B cell (primary cell): ENCODE results near the gene RASSF1. TPM values are rescaled to one million over a fixed set of nuclear protein-coding genes. Genes with fewer than 3 reads are reported as not detected.

ENCODE experiments used
- ATAC-seq: fragments of 200-7000 bp; cut with Tn5 transposase; one replicate; pipeline ENCODE4 v1.10.0; 2021; ENCODE audit warnings: low read depth, mild to moderate bottlenecking, moderate number of reproducible peaks, moderate library complexity
- CTCF ChIA-PET: fragments of 350-600 bp; sonication (Branson Sonifier 250); formaldehyde crosslinking; loops from one replicate; lab custom pipeline; 2021; ENCODE audit warnings: antibody characterized with exemption, inconsistent platforms; lab: Charles Lee
- POLR2A ChIA-PET: fragments of 350-600 bp; sonication (Branson Sonifier 250); formaldehyde crosslinking; loops from one replicate; lab custom pipeline; 2021; ENCODE audit warnings: antibody characterized with exemption; lab: Charles Lee
- DNase-seq: peaks from one replicate; pipeline ENCODE4 v3.0.0; 2013
- H2AFZ ChIP-seq: 2 replicates; pipeline ENCODE4 v1.6.1; 2012; ENCODE audit warnings: mild to moderate bottlenecking, low read depth, low read length; ENCODE audit not compliant: insufficient read depth, poor library complexity, severe bottlenecking
- H3K27ac ChIP-seq, 2 donors: 1 replicate in 1 of 2; 2 replicates in 1 of 2; pipeline ENCODE4 v1.5.1; 2012 to 2013; ENCODE audit warnings: low read length in 2 of 2, mild to moderate bottlenecking in 2 of 2, moderate library complexity in 1 of 2
- H3K27me3 ChIP-seq, 4 experiments: fragments of 200-600 bp in 1 of 4; sonication (generic) in 1 of 4; replicated peaks in 1 of 4; 1 replicate in 2 of 4; 2 replicates in 2 of 4; pipeline versions ENCODE4 v1.6.1 to v1.7.0; 2013 to 2016; ENCODE audit warnings: low read length in 3 of 4, mild to moderate bottlenecking in 2 of 4, mixed read lengths in 1 of 4, moderate library complexity in 1 of 4; ENCODE audit not compliant: insufficient read depth in 4 of 4, control insufficient read depth in 3 of 4; ENCODE audit errors: control extremely low read depth in 1 of 4
- H3K36me3 ChIP-seq, 2 experiments: replicated peaks in 1 of 2; 1 replicate in 1 of 2; 2 replicates in 1 of 2; pipeline versions ENCODE4 v1.6.1 to v1.7.1; 2013; ENCODE audit warnings: low read length in 1 of 2; ENCODE audit not compliant: insufficient read depth in 2 of 2, control insufficient read depth in 1 of 2; ENCODE audit errors: control extremely low read depth in 1 of 2, extremely low read depth in 1 of 2
- H3K4me1 ChIP-seq, 2 donors: fragments of 200-600 bp in 1 of 2; sonication (generic) in 1 of 2; 1 replicate in 1 of 2; 2 replicates in 1 of 2; pipeline versions ENCODE4 v1.5.1 to v1.6.1; 2013 to 2017; ENCODE audit warnings: low read length in 2 of 2; ENCODE audit not compliant: control insufficient read depth in 2 of 2, insufficient read depth in 2 of 2
- H3K4me2 ChIP-seq: replicated peaks from 2 replicates; pipeline ENCODE3; 2012; ENCODE audit warnings: mild to moderate bottlenecking, low read depth, low read length; ENCODE audit not compliant: poor library complexity, severe bottlenecking
- H3K4me3 ChIP-seq, 5 experiments: fragments of 200-600 bp in 1 of 5; sonication (generic) in 1 of 5; 1 replicate in 3 of 5; 2 replicates in 2 of 5; pipeline versions ENCODE4 v1.5.1 to v1.7.0; 2011 to 2016; ENCODE audit warnings: low read length in 4 of 5, mild to moderate bottlenecking in 4 of 5, low read depth in 2 of 5, control low read depth in 1 of 5, moderate library complexity in 1 of 5; ENCODE audit not compliant: insufficient read depth in 1 of 5; ENCODE audit errors: control extremely low read depth in 1 of 5, extremely low read depth in 1 of 5
- H3K79me2 ChIP-seq: fragments of 200-600 bp; sonication (generic); one replicate; pipeline ENCODE4 v1.6.0; 2016; ENCODE audit warnings: low read length; ENCODE audit not compliant: control insufficient read depth, insufficient read depth
- H3K9ac ChIP-seq: fragments of 200-600 bp; sonication (generic); 2 replicates; pipeline ENCODE4 v1.6.1; 2017; ENCODE audit warnings: mild to moderate bottlenecking, low read length, moderate library complexity
- H3K9me3 ChIP-seq, 3 donors: one replicate each; pipeline versions ENCODE4 v1.6.1 to v1.7.1; 2013; ENCODE audit warnings: low read length in 2 of 3; ENCODE audit not compliant: control insufficient read depth in 2 of 3, insufficient read depth in 1 of 3; ENCODE audit errors: control extremely low read depth in 1 of 3
- H4K20me1 ChIP-seq: 2 replicates; pipeline ENCODE4 v1.6.0; 2012; ENCODE audit warnings: mild to moderate bottlenecking, low read length; ENCODE audit not compliant: insufficient read depth, control insufficient read depth, poor library complexity, severe bottlenecking
- H3K27ac Mint-ChIP-seq: one replicate; pipeline ENCODE4 v1.8.0; 2021; ENCODE audit warnings: mixed read lengths
- H3K27me3 Mint-ChIP-seq: one replicate; pipeline ENCODE4 v1.8.0; 2021; ENCODE audit warnings: mixed read lengths
- H3K4me1 Mint-ChIP-seq: one replicate; pipeline ENCODE4 v1.8.0; 2021; ENCODE audit warnings: mixed read lengths
- H3K4me3 Mint-ChIP-seq: one replicate; pipeline ENCODE4 v1.8.0; 2021; ENCODE audit warnings: mixed read lengths
- H3K9me3 Mint-ChIP-seq: one replicate; pipeline ENCODE4 v1.8.0; 2022; ENCODE audit warnings: mixed read lengths; ENCODE audit not compliant: insufficient read depth
- CTCF ChIP-seq: fragments of 200-600 bp; IDR thresholded peaks from one replicate; pipeline ENCODE4 v1.8.0; 2022; ENCODE audit warnings: antibody characterized with exemption, mild to moderate bottlenecking
- EZH2 ChIP-seq: IDR thresholded peaks from 2 replicates; pipeline ENCODE4 v1.6.1; 2012; ENCODE audit warnings: borderline replicate concordance, low read depth, mild to moderate bottlenecking, moderate library complexity, low read length; ENCODE audit not compliant: insufficient read depth, poor library complexity, severe bottlenecking
- WGBS: methylation state at CpG from one replicate; pipeline ENCODE4 v1.1.5; 2013; ENCODE audit warnings: missing lambda C conversion rate; ENCODE audit not compliant: insufficient coverage; 5-methylcytosine and 5-hydroxymethylcytosine counted together
- intact Hi-C: fragments of 100-400 bp; cut with micrococcal nuclease; formaldehyde crosslinking; loops from one replicate; pipeline ENCODE4 v1.10.0; 2022
- polyA plus RNA-seq: library from polyadenylated mRNA; depleted of rRNA; stranded (reverse); fragments of >200 nt; gene quantifications from 2 replicates; pipeline ENCODE4 v1.2.3, GENCODE V29; 2012
- total RNA-seq, 2 donors: library from RNA; stranded (reverse); fragments of 120-200 nt in 1 of 2; gene quantifications; 1 replicate in 1 of 2; 2 replicates in 1 of 2; pipeline versions ENCODE4 v1.2.3 to v1.2.4, GENCODE V29; 2013 to 2022

The RASSF1 gene
- total and polyA plus RNA-seq, 2 donors (not counting 1 experiment from before 2014, with no cell fraction given) = 121 to 223 TPM

- H3K9me3 Mint-ChIP-seq = no peaks in the 10 kb centered on the region
- H3K4me1 ChIP-seq = peaks cover 44 to 52% of the 10 kb centered on the region in 2 donors
- ChIA-PET POLR2A (interaction anchor here (0.7 to 7.4 kb wide), 3 partner anchors 14 to 214 kb away, joined by 4 to 96 read pairs (median 10); partner anchors contain the start of genes C3orf18 and RASSF1), CTCF (interaction anchor here (0.9 to 2.3 kb wide), 4 partner anchors 12 to 189 kb away, joined by 3 to 10 read pairs (median 8); partner anchors contain the start of gene IFRD2)
- H3K27ac ChIP-seq = no peak overlapping the region
- ATAC-seq (no peak), DNase-seq (no peak)
- no peaks in the 10 kb centered on the region for H3K27me3 Mint-ChIP-seq
- peaks cover 5 to 55% of the 10 kb centered on the region in 2 experiments for H3K36me3 ChIP-seq
- 97% methylated on average over 11 of the region's 12 CpGs for WGBS
- H3K9ac ChIP-seq = no peak overlapping the region
- H3K79me2 ChIP-seq = peaks cover 77% of the 10 kb centered on the region
- H3K27me3 ChIP-seq = no peaks in the 10 kb centered on the region
- no peak for TF ChIP-seq CTCF
- no peak for TF ChIP-seq EZH2
- intact Hi-C loops = no loop called here
- peaks cover 84% of the 10 kb centered on the region for H4K20me1 ChIP-seq
- H3K4me2 ChIP-seq = no peak overlapping the region
- H3K4me3 Mint-ChIP-seq = no peak overlapping the region
- H2AFZ ChIP-seq = no peak overlapping the region
- H3K4me1 Mint-ChIP-seq = peaks cover 61% of the 10 kb centered on the region
- no peak overlapping the region for H3K4me3 ChIP-seq
- no peaks in the 10 kb centered on the region for H3K9me3 ChIP-seq
- H3K27ac Mint-ChIP-seq = peak overlapping the region; percentile 59
These were observed 12.8 kb upstream of the RASSF1 start for GRCh38 chr3:50353245-50354004.

GRCh38 chr3:50352781-50353180 is 12.1 kb upstream of the RASSF1 start:
- no peak overlapping the region for H3K4me3 ChIP-seq
- Mint-ChIP-seq H3K4me3 (peak overlapping the region; percentile 12), H3K27ac (no peak overlapping the region), H3K27me3 (no peaks in the 10 kb centered on the region), H3K9me3 (no peaks in the 10 kb centered on the region), H3K4me1 (peaks cover 57% of the 10 kb centered on the region)
- no peak overlapping the region for H3K27ac ChIP-seq
- TF ChIP-seq EZH2 = no peak
- TF ChIP-seq CTCF = no peak
- POLR2A ChIA-PET = interaction anchor here (0.7 to 7.4 kb wide), 4 partner anchors 13 to 214 kb away, joined by 4 to 96 read pairs (median 10); partner anchors contain the start of genes C3orf18 and RASSF1
- ATAC-seq (no peak), DNase-seq (no peak)
- WGBS = no CpG with 5 or more reads among the region's 2 CpGs
- CTCF ChIA-PET = interaction anchor here (0.7 to 2.3 kb wide), 5 partner anchors 12 to 190 kb away, joined by 3 to 10 read pairs (median 5); partner anchors contain the start of gene IFRD2
- H3K4me2 ChIP-seq = no peak overlapping the region
- peaks cover 5 to 61% of the 10 kb centered on the region in 2 experiments for H3K36me3 ChIP-seq
- H4K20me1 ChIP-seq = peaks cover 79% of the 10 kb centered on the region
- no peaks in the 10 kb centered on the region for H3K9me3 ChIP-seq
- H3K9ac ChIP-seq = no peak overlapping the region
- peaks cover 77% of the 10 kb centered on the region for H3K79me2 ChIP-seq
- intact Hi-C loops = no loop called here
- H3K4me1 ChIP-seq = peaks cover 38 to 46% of the 10 kb centered on the region in 2 donors
- H2AFZ ChIP-seq = no peak overlapping the region
- H3K27me3 ChIP-seq = no peaks in the 10 kb centered on the region
